Endothelial cell of umbilical vein (primary cell): ENCODE measurements around the gene TNS1.

Experiments
- CTCF ChIP-seq, 2 donors: IDR thresholded peaks; 1 replicate in 1 of 2; 2 replicates in 1 of 2; pipeline ENCODE4 v1.5.1; 2011; ENCODE audit warnings: low read length in 2 of 2, mild to moderate bottlenecking in 2 of 2, moderate library complexity in 2 of 2, control low read depth in 1 of 2, inconsistent platforms in 1 of 2, low read depth in 1 of 2; ENCODE audit not compliant: insufficient read depth in 1 of 2; ENCODE audit errors: extremely low read depth in 1 of 2
- EZH2 ChIP-seq: IDR thresholded peaks from 2 replicates; pipeline ENCODE4 v1.6.1; 2012; ENCODE audit warnings: borderline replicate concordance, low read depth, mild to moderate bottlenecking, moderate library complexity, low read length, inconsistent platforms; ENCODE audit not compliant: severe bottlenecking
- POLR2AphosphoS5 ChIP-seq: IDR thresholded peaks from 2 replicates; pipeline ENCODE4 v1.6.1; 2012; ENCODE audit warnings: low read depth, mild to moderate bottlenecking, control low read depth, low read length, moderate library complexity; ENCODE audit not compliant: insufficient read depth

GRCh38 chr2:218001629-218002028, 1.2 kb downstream of the TNS1 start:
- no peak for TF ChIP-seq CTCF (IDR thresholded peaks at IDR 0.05; ENCODE audit: extremely low read depth in 1 of 2, insufficient read depth in 1 of 2, low read depth in 1 of 2, low read length in 2 of 2)
- TF ChIP-seq POLR2AphosphoS5: no peak
- TF ChIP-seq EZH2: no peak
